Measurements from ENCODE around the gene HDHD5.
A peak's percentile ranks its signal among the peaks of the same experiment; 100 is the strongest.

Gene HDHD5

DNA sequence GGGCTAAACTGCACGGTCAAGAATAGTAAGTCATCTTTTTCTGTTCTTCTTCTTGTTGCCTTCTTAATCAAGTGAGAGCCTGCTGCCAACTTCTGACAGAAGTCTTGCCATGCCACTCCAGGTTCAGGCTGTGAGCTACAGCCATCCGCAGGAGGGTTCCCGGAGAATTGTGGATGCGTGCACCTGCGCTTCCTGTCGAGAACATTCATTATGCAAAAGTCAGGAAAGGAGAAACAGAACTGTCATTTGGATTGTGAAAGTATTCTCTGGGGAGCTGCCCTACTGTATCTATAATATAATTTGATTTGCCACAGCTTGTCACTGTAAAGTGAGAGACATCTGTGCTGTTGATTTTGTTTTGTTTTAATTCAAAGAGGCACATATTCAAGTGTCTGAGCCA is 62.0 kb downstream of the HDHD5 start:
- no peak for DNase-seq (ENCODE audit: extremely low read depth, low read depth)
- TF ChIP-seq, protein P1, sequence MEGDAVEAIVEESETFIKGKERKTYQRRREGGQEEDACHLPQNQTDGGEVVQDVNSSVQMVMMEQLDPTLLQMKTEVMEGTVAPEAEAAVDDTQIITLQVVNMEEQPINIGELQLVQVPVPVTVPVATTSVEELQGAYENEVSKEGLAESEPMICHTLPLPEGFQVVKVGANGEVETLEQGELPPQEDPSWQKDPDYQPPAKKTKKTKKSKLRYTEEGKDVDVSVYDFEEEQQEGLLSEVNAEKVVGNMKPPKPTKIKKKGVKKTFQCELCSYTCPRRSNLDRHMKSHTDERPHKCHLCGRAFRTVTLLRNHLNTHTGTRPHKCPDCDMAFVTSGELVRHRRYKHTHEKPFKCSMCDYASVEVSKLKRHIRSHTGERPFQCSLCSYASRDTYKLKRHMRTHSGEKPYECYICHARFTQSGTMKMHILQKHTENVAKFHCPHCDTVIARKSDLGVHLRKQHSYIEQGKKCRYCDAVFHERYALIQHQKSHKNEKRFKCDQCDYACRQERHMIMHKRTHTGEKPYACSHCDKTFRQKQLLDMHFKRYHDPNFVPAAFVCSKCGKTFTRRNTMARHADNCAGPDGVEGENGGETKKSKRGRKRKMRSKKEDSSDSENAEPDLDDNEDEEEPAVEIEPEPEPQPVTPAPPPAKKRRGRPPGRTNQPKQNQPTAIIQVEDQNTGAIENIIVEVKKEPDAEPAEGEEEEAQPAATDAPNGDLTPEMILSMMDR (IDR thresholded peaks at IDR 0.05; ENCODE audit: low read depth, low read length), result no peak

DNA sequence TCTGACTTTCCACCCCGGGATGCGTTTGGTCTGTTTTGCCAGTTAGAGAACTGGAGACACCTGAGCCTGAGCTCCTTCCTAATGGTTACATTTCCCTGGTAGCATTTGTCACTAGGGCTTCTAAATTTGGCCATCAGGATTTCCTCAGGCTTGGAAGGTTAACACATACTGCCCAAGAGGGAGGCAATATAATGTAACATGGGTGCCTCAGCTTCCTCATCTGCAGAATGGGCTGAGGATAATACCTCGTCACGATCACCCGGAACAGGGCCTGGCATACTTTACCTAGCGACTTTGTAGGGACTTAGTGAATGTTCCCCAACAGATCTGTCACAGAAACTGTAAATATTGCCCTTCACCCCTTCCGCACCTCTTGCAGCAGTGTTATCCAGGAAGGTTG is 63.0 kb downstream of the HDHD5 start:
- TF ChIP-seq, protein P1 (IDR thresholded peaks at IDR 0.05; ENCODE audit: low read depth, low read length), result no peak
- DNase-seq (ENCODE audit: extremely low read depth, low read depth), result no peak

DNA sequence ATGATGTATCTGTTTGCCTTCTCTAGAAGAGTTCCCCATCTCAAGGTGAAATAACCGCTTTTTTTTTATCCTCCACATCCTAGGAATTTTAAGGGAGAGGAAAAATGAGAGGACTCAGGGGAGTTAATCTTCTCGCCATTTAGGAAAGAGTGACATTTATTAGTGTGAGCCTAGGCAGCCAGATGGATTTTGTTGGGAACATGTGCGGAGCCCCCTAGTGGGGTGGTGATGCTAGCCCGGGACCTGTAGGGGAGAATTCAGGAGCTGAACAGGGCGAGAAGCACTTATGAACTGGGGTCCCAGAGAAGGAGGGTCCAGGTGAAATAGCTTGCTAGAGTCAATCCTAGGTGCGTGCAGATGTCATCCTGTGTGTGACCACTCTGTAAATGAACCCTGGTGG is 63.5 kb downstream of the HDHD5 start:
- TF ChIP-seq, protein P1 (IDR thresholded peaks at IDR 0.05; ENCODE audit: low read depth, low read length), result peak; percentile 21
- DNase-seq (ENCODE audit: extremely low read depth, low read depth), result no peak

DNA sequence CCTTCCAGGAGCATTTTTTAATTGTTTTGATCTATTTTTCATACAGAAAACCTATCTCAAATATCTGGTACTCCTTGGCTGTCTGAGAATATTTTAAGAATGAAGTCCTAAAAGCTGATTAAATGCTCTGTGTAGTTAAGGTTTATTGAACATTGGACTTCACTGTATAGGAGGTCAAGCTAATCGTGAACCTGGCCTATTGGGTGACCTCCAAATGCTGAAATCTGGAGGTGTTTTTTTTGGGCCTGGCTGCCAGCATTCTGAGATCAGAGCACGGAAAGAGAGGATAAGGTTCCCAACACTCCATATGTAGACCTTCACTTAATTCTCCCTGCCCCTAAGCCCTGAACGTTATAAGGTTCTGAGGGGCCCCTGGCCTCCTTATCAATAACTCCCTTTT is 66.0 kb downstream of the HDHD5 start:
- TF ChIP-seq, protein P1 (IDR thresholded peaks at IDR 0.05; ENCODE audit: low read depth, low read length), result no peak
- no peak for DNase-seq (ENCODE audit: extremely low read depth, low read depth)

DNA sequence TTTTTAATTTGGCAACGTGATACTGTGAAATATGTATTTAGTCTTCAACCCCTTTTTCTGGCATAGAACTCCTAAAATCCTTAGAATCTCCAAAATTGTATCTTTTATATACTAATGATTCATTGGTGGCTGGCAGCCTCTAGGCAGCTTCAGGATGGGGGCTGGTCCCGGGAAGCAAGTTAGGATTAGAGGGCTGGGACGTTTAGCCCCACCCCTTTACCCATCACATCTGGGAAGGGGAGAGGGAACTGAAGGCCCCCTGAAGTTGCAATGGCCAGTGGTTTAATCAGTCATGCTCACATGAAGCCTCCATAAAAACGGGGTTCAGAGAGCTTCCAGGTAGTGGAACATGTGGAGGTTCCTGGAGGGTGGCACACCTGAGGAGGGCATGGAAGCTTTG is 67.2 kb downstream of the HDHD5 start:
- DNase-seq (ENCODE audit: extremely low read depth, low read depth), result no peak
- TF ChIP-seq, protein P1 (IDR thresholded peaks at IDR 0.05; ENCODE audit: low read depth, low read length), result no peak

DNA sequence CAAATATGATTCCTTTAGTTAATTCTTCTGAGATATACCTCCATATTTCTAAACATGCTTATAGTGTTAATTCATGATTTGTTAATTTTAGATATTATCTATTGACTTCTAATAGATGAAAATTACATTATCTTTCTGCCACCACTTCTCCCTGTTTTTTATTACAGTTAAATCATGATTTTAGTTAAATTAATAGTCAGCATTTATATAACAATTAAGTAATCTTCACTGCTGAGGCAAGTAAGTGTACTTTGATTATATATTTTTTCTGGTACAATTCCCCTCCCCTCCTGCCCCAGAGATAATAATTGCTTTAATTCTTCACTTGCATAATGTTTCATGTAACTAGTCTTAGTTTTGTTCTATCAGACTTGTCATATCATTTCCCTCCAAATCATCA is 68.5 kb downstream of the HDHD5 start:
- DNase-seq (ENCODE audit: extremely low read depth, low read depth), result no peak
- TF ChIP-seq, protein P1 (IDR thresholded peaks at IDR 0.05; ENCODE audit: low read depth, low read length), result no peak
